ENCODE measurements around the gene GRAMD1A. TPM values are rescaled to one million over a fixed set of nuclear protein-coding genes. Genes with fewer than 3 reads are reported as not detected.

Gene GRAMD1A
- total and polyA plus RNA-seq, 2 of the 8 experiments (the other 6 are each of a cell fraction or from before 2014, with no cell fraction given): 113 to 154 TPM

DNA sequence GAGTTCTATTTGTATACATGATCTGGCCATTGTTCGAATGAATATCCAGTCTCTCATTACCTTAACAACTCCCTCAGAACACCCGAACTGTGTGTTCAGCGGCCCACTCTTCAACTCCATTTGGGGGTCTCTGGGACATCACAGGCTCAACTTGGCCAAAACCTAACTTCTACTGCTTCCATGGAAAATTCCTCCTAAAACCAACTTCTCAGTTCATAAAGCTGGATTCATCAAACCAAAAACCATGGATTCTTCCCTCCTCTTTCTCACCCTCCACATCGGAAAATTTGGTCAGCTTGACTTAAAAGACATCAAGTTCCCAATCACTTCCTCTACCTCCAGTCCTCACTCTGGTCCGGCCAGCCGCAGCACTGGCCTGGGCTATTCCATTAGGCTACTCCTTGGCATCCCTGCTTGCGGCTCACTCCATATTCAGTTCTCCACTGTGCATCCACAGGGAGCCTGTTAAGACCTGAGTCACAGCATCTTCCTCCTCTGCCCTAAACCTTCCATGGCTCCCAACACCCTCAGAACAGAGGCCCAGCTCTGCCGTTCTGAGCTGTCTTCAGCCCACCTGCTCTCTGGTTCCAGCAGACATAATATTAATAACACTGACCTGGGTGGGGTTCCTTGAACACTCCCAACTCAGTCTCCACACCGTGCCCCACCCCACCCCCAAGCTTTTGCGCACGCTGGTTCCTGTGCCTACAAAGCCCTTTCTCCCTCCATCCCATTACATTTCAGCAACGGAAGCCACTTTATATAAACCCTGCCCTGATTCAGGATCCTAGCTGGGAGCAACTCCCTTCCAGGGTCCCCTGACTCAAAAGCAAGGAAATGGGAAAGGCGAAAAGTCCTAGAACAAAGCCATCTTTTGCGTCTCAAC, 37.2 kb upstream of the GRAMD1A start:
- no peak overlapping the region for H2BK5ac ChIP-seq (ENCODE audit: low read depth, low read length)
- H3K4me2 ChIP-seq (ENCODE audit: insufficient read depth in 1 of 2, low read depth in 2 of 2, low read length in 2 of 2): peak overlapping the region; percentile 79
- H3K18ac ChIP-seq (ENCODE audit: extremely low read depth, low read length): 0 out of 2 replicates have a peak overlapping the region, but pooled peaks have one; percentile 32
- H3K4me3 ChIP-seq (ENCODE audit: extremely low read depth in 1 of 4, insufficient read depth in 2 of 4, low read depth in 3 of 4, low read length in 4 of 4): peak overlapping the region; percentile 70 to 96 (median 74)
- H3K9me3 ChIP-seq (ENCODE audit: insufficient read depth in 2 of 2, low read depth in 1 of 2, low read length in 1 of 2): peaks cover 24 to 34% of the 10 kb centered on the region in 2 experiments
- H3K27ac ChIP-seq (ENCODE audit: low read depth, low read length): no peak overlapping the region
- H4K5ac ChIP-seq (ENCODE audit: insufficient read length, low read depth, low read length): no peak overlapping the region
- WGBS, 2 experiments (ENCODE audit: extremely low coverage in 1 of 2, insufficient coverage in 1 of 2, insufficient read length in 1 of 2, insufficient replicate concordance in 2 of 2, low coverage in 1 of 2, low lambda C conversion rate in 2 of 2, missing lambda C conversion rate in 1 of 2): 49% methylated on average over 14 of the region's 14 CpGs; no CpG with 5 or more reads in 1 of the 2 experiments
- POLR2A ChIA-PET (ENCODE audit: partially characterized antibody): interaction anchor here (0.6 to 1.8 kb wide), 7 partner anchors 9 to 600 kb away, joined by 3 to 7 read pairs (median 3); partner anchors contain the start of gene ZNF30
- peak overlapping the region; percentile 48; the same call in 1 of the 2 replicates for H2BK20ac ChIP-seq (ENCODE audit: low read length)
- no peak for FAIRE-seq
- peaks cover 5% of the 10 kb centered on the region; the same call in 1 of the 2 replicates for H3K23me2 ChIP-seq (ENCODE audit: low read depth, low read length)
- peaks cover 0 to 3% of the 10 kb centered on the region in 2 experiments for H4K20me1 ChIP-seq (replicated peaks in 1 of 2; ENCODE audit: control insufficient read depth in 1 of 2, insufficient read depth in 2 of 2, low read length in 2 of 2)
- H3K4ac ChIP-seq (replicated peaks; ENCODE audit: insufficient read length, low read depth, low read length): peak overlapping the region; percentile 87
- peaks cover 0 to 16% of the 10 kb centered on the region in 2 experiments; a peak in 2 of 4 replicates for H3K79me2 ChIP-seq (ENCODE audit: control insufficient read depth in 1 of 2, insufficient read depth in 2 of 2, low read length in 2 of 2)
- H2BK12ac ChIP-seq (ENCODE audit: low read depth, low read length): 0 out of 2 replicates have a peak overlapping the region, but pooled peaks have one; percentile 39
- H3K56ac ChIP-seq (replicated peaks; ENCODE audit: insufficient read length, low read depth, low read length): peak overlapping the region; percentile 48
- peaks cover 9% of the 10 kb centered on the region for H3K79me1 ChIP-seq (ENCODE audit: low read depth, low read length)
- H2BK15ac ChIP-seq (ENCODE audit: low read length): peak overlapping the region; percentile 61; the same call in 1 of the 2 replicates
- no peak for DNase-seq (ENCODE audit: low read depth in 1 of 2, low spot score in 2 of 2)
- peaks cover 0 to 13% (median 5%) of the 10 kb centered on the region in 4 experiments; a peak in 3 of 7 replicates for H3K4me1 ChIP-seq (replicated peaks in 1 of 4; ENCODE audit: control insufficient read depth in 3 of 4, insufficient read depth in 4 of 4, low read length in 3 of 4)
- H2AFZ ChIP-seq (ENCODE audit: low read length): no peak overlapping the region
- H4K8ac ChIP-seq (ENCODE audit: extremely low read depth, insufficient read depth, low read length): peak overlapping the region; percentile 87; the same call in 1 of the 2 replicates
- peak overlapping the region; percentile 62 for H4K91ac ChIP-seq (replicated peaks; ENCODE audit: insufficient read length, low read length)
- H3K14ac ChIP-seq (ENCODE audit: insufficient read length): no peak overlapping the region
- H2BK120ac ChIP-seq (replicated peaks; ENCODE audit: low read depth, low read length): no peak overlapping the region
- CTCF ChIA-PET (ENCODE audit: partially characterized antibody): interaction anchor here (0.8 to 1.5 kb wide), 5 partner anchors 10 to 156 kb away, joined by 3 to 4 read pairs (median 3); no protein-coding TSS in a partner anchor
- H3K27me3 ChIP-seq (replicated peaks in 1 of 4; ENCODE audit: control insufficient read depth in 3 of 4, extremely low read depth in 1 of 4, insufficient read depth in 3 of 4, low read length in 3 of 4): peaks cover 0 to 11% (median 5%) of the 10 kb centered on the region in 4 experiments; a peak in 4 of 7 replicates
- H3K36me3 ChIP-seq (ENCODE audit: control insufficient read depth in 2 of 4, insufficient read depth in 4 of 4, low read length in 3 of 4): peaks cover 12 to 22% (median 17%) of the 10 kb centered on the region in 4 experiments
- H2AK5ac ChIP-seq (ENCODE audit: low read depth, low read length): no peak overlapping the region; the same call in 1 of the 2 replicates
- peak overlapping the region in 3 of 4 experiments; percentile 16 to 65 (median 34); a peak in 3 of 7 replicates for H3K9ac ChIP-seq (replicated peaks in 1 of 4; ENCODE audit: extremely low read depth in 1 of 4, low read depth in 3 of 4, low read length in 3 of 4)
- no peak overlapping the region for H3K23ac ChIP-seq (ENCODE audit: insufficient read length)
- TF ChIP-seq SUZ12 (IDR thresholded peaks at IDR 0.05; ENCODE audit: low read length): peak; percentile 49; the same call in 1 of the 2 replicates

Measured in H1 (cell line).